Kidney epithelial cell (primary cell): ENCODE results near the gene AMOTL1. TPM values are rescaled to one million over a fixed set of nuclear protein-coding genes. Genes with fewer than 3 reads are reported as not detected.
"Not testable (repeated sequence)": the region's sequence is repeated elsewhere in the genome, so short reads cannot be mapped to it uniquely, and the experiment has no call there.

Experiments used
- DNase-seq: peaks from one replicate; pipeline ENCODE4 v3.0.0-alpha.2; 2010; ENCODE audit warnings: low read depth
- H3K27me3 ChIP-seq: 2 replicates; pipeline ENCODE4 v1.6.0; 2011; ENCODE audit warnings: low read length; ENCODE audit not compliant: control insufficient read depth, insufficient read depth
- H3K36me3 ChIP-seq: 2 replicates; pipeline ENCODE4 v1.5.1; 2011; ENCODE audit warnings: low read length; ENCODE audit not compliant: control insufficient read depth, insufficient read depth
- H3K4me3 ChIP-seq: 2 replicates; pipeline ENCODE4 v1.5.1; 2011; ENCODE audit warnings: low read depth, mild to moderate bottlenecking, control low read depth, low read length
- total RNA-seq: library from RNA; depleted of rRNA; stranded (reverse); fragments of >200 nt; gene quantifications from 2 replicates; pipeline ENCODE4 v1.2.3, GENCODE V29; 2015
- TF ChIP-seq, protein P1 (sequence below): IDR thresholded peaks from 2 replicates; pipeline ENCODE4 v1.5.1; 2011; ENCODE audit warnings: mild to moderate bottlenecking, moderate library complexity, low read length, control low read depth, inconsistent platforms; ENCODE audit not compliant: insufficient read depth, poor library complexity, severe bottlenecking

The AMOTL1 gene
- total RNA-seq, 1 donor from 2014 or later = 48.8 TPM

- Histone ChIP-seq H3K36me3 (no peaks in the 10 kb centered on the region), H3K4me3 (no peak overlapping the region), H3K27me3 (no peaks in the 10 kb centered on the region)
- DNase-seq = no peak
- TF ChIP-seq, protein P1, sequence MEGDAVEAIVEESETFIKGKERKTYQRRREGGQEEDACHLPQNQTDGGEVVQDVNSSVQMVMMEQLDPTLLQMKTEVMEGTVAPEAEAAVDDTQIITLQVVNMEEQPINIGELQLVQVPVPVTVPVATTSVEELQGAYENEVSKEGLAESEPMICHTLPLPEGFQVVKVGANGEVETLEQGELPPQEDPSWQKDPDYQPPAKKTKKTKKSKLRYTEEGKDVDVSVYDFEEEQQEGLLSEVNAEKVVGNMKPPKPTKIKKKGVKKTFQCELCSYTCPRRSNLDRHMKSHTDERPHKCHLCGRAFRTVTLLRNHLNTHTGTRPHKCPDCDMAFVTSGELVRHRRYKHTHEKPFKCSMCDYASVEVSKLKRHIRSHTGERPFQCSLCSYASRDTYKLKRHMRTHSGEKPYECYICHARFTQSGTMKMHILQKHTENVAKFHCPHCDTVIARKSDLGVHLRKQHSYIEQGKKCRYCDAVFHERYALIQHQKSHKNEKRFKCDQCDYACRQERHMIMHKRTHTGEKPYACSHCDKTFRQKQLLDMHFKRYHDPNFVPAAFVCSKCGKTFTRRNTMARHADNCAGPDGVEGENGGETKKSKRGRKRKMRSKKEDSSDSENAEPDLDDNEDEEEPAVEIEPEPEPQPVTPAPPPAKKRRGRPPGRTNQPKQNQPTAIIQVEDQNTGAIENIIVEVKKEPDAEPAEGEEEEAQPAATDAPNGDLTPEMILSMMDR = no peak
Measured at GRCh38 chr11:94804874-94805273, 36.7 kb downstream of the AMOTL1 start.

DNA sequence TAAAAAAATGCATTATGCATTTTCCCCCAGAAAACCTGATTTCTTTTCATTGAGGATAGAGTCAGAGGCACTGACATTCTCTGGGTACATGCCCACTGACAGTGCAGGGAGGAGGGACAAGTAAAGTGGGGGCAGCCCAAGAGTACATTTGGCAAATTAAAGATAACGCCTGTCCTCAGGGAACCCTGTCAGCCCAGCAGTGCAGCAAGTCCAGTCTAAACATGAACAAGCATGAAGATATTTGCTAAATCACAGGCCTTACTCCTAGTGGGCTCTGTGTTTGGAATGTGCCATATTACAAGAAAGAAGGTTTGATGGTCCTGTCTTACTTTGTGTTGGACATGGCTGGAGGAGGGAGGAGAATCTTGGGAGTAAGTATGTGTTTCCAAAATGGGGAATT, 37.9 kb downstream of the AMOTL1 start:
- Histone ChIP-seq H3K36me3 (no peaks in the 10 kb centered on the region), H3K27me3 (no peaks in the 10 kb centered on the region), H3K4me3 (no peak overlapping the region)
- TF ChIP-seq, protein P1 = no peak
- no peak for DNase-seq

DNA sequence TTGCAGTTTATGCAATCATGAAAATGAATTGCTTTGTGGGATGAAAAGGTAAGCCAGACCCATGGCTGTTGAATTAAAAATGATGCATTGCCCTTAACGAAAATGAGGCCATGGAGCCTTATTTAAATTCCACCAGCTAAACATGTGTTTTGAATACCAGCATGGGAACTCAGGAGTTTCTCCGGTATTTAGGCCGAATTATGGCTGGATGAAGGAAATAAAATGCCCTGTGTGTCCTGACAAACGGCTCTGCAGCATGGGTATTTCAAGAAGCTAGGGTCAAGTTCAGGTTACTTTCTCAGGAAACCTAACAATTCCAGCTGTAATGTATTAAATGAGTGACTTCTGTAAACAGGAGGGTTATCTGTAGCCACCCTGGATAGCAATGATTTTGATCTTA, 38.3 kb downstream of the AMOTL1 start:
- Histone ChIP-seq H3K36me3 (no peaks in the 10 kb centered on the region), H3K27me3 (no peaks in the 10 kb centered on the region), H3K4me3 (no peak overlapping the region)
- DNase-seq = no peak
- TF ChIP-seq, protein P1 = no peak

GRCh38 chr11:94809251-94809650, 41.1 kb downstream of the AMOTL1 start:
- H3K27me3 ChIP-seq = no peaks in the 10 kb centered on the region
- H3K4me3 ChIP-seq = no peak overlapping the region
- TF ChIP-seq, protein P1 = no peak
- H3K36me3 ChIP-seq = peaks cover 6% of the 10 kb centered on the region
- DNase-seq = no peak

DNA sequence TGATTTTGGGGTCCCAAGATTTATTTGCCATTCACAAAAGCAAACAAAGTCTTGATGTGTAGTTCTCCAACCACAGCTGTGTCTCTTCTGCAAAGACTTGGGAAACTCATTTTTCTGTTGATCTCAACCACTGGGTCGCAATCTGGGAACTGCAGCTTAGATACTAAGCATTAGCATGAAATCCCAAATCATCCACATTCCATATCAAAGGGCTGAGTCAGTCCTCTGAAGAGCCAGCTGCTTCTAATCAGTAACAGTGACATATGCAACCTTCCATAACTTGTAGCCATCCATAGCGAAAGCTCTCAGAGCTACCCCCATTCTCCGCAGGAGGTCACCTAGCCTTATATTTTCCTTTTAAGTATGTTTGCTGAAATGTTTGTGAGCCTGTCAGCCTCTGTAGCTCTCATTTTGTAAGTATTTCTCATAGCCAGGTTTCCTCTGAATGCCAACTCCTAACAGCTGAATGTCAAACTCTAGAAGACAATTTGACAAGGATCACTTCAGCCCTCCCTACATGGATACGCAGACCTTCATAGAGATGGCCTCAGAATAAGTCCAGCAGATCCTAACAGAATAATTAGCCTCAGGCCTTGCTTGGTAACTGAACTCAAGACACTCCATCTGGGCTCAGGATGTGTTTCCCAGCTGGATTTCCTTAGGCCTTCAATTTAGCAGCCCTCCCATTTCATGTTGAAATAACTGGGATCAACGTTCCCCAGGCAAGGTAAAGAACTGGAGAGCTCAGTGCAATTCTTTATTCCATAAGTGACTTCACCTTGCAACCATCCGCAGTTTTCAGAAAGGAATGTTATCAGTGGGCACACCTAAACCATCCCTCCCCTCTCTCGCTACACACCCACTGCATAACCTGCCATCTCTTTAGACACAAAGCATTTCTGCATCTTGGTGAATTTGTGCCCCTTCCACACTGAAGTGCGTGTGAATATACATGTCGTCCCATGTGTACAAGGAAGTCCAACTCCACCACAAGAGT, 44.9 kb downstream of the AMOTL1 start:
- not testable (repeated sequence) for DNase-seq, H3K36me3 ChIP-seq, H3K4me3 ChIP-seq, H3K27me3 ChIP-seq

GRCh38 chr11:94814272-94814976, 46.3 kb downstream of the AMOTL1 start:
- Histone ChIP-seq H3K36me3 (peaks cover 6% of the 10 kb centered on the region), H3K27me3 (no peaks in the 10 kb centered on the region), H3K4me3 (no peak overlapping the region)
- DNase-seq = no peak
- TF ChIP-seq, protein P1 = no peak
